Measurements from ENCODE around the gene PCDH9.
"Not testable (repeated sequence)": the region's sequence is repeated elsewhere in the genome, so short reads cannot be mapped to it uniquely, and the experiment has no call there.

The PCDH9 gene

GRCh38 chr13:66305961-66306617 lies 924.0 kb downstream of the PCDH9 start:
- DNase-seq (ENCODE audit: low read depth in 2 of 3, low spot score in 1 of 3): no peak

DNA sequence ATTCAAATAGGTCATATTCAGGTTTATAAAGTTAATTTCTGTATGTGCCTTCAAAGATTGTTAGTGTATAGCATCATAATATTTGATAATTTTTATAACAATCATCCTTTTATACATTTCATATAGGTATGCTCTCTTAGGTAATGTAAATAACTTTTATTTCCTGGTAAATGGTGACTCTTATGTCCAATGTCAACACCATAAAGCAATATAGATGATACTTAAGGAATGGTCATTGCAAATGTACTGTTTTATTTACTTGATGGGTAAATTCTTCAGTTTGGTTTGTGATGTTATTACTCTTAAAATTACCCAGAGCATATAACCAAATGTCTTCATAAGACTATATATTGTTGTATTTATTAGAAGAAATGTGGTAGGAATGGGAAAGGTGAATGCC lies 928.7 kb downstream of the PCDH9 start:
- no peak for DNase-seq (ENCODE audit: low read depth in 2 of 3, low spot score in 1 of 3)

- no peak for DNase-seq (ENCODE audit: low read depth in 2 of 3, low spot score in 1 of 3)
Measured at GRCh38 chr13:66301006-66301405, 929.1 kb downstream of the PCDH9 start.

- no peak for DNase-seq (ENCODE audit: low read depth in 2 of 3, low spot score in 1 of 3)
Measured at GRCh38 chr13:66296875-66297274, 933.3 kb downstream of the PCDH9 start.

- no peak for DNase-seq (ENCODE audit: low read depth in 2 of 3, low spot score in 1 of 3)
Measured at GRCh38 chr13:66296328-66296727, 933.8 kb downstream of the PCDH9 start.

GRCh38 chr13:66286806-66287205 lies 943.3 kb downstream of the PCDH9 start:
- not testable (repeated sequence) for DNase-seq (ENCODE audit: low read depth in 2 of 3, low spot score in 1 of 3)

- no peak for DNase-seq (ENCODE audit: low read depth in 2 of 3, low spot score in 1 of 3)
Measured at GRCh38 chr13:66275416-66275815, 954.7 kb downstream of the PCDH9 start.

DNA sequence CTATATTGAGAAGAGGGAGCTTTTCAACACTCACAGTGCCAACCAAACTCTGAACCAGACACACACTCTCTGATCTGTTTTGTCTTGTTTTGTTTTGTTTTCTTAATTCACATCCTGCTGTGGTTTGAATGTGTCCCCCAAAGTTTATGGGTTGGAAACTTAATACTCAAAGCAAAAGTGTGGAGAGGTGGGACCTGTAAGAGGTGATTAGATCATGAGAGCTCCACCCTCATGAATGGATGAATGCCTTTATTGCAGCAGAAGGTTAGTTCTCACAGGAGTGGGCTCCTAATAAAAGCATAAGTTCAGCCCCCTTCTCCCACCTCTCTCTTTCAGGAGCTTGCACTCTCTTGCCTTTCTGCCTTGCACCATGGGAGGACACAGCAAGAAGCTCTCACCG lies 957.1 kb downstream of the PCDH9 start:
- DNase-seq (ENCODE audit: low read depth in 2 of 3, low spot score in 1 of 3): no peak

DNA sequence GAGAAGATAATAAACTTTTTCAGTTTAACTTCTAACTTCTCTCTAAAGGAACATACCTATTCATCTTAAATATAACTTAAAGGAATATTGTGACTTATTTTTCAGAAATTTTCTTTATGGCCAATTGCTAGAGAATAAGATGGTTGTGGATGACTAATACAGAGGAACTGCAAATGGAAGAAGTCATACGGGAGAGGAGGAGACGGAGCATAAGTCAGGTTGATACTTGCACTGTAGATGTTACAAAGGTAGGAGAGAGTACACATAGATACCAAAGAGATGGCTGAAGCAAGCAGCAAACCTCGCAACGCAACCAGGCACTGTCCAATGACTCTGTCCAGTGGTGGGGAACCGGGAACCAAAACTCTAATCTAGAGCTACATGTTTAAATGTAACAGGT lies 963.4 kb downstream of the PCDH9 start:
- DNase-seq (ENCODE audit: low read depth in 2 of 3, low spot score in 1 of 3): no peak

DNA sequence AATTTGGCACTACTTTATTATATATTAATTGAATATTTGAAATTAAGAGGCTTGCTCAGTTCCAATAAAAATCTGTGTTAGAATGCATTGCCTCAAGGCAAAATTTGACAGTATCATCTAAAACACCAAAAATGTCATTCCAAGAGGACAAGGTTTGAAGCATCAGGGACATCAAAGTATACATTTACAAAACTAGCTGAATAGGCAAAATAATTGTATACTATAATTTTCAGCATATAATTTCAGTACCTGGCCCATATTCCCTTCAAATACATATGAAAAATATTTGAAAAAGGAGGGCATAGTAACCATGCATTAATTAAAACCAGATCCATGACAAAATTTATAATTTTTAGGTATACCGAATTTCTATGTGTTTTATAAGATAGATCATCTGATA lies 963.8 kb downstream of the PCDH9 start:
- DNase-seq (ENCODE audit: low read depth in 2 of 3, low spot score in 1 of 3): no peak

- DNase-seq (ENCODE audit: low read depth in 2 of 3, low spot score in 1 of 3): no peak
Measured at GRCh38 chr13:66265371-66265770, 964.8 kb downstream of the PCDH9 start.

GRCh38 chr13:66264971-66265370 lies 965.2 kb downstream of the PCDH9 start:
- no peak for DNase-seq (ENCODE audit: low read depth in 2 of 3, low spot score in 1 of 3)

GRCh38 chr13:66262330-66262729 lies 967.8 kb downstream of the PCDH9 start:
- no peak for DNase-seq (ENCODE audit: low read depth in 2 of 3, low spot score in 1 of 3)

- not testable (repeated sequence) for DNase-seq (ENCODE audit: low read depth in 2 of 3, low spot score in 1 of 3)
Measured at GRCh38 chr13:66259426-66259825, 970.7 kb downstream of the PCDH9 start.

All from stimulated activated CD4-positive, alpha-beta T cell treated with anti-CD3 and anti-CD28 coated beads, Interleukin-12 subunit alpha, Interleukin-12 subunit beta, amount 100 ng/mL, for 48 hours (primary cell).